CD14-positive monocyte (primary cell): ENCODE measurements around the gene COPG2. TPM values are rescaled to one million over a fixed set of nuclear protein-coding genes. Genes with fewer than 3 reads are reported as not detected.
A peak's percentile ranks its signal among the peaks of the same experiment; 100 is the strongest.

ENCODE experiments used
- DNase-seq, 3 donors: peaks; one replicate each; pipeline ENCODE4 v3.0.0-alpha.2; 2011 to 2022
- H2AFZ ChIP-seq: 2 replicates; pipeline ENCODE4 v1.6.0; 2012; ENCODE audit warnings: mild to moderate bottlenecking, low read depth, low read length, inconsistent platforms; ENCODE audit not compliant: insufficient read depth, poor library complexity, severe bottlenecking
- H3K27ac ChIP-seq, 2 donors: 1 replicate in 1 of 2; 2 replicates in 1 of 2; pipeline ENCODE4 v1.5.1; 2012 to 2013; ENCODE audit warnings: low read length in 2 of 2, control low read depth in 1 of 2, inconsistent platforms in 1 of 2, low read depth in 1 of 2, mild to moderate bottlenecking in 1 of 2
- H3K27me3 ChIP-seq, 2 donors: one replicate each; pipeline versions ENCODE4 v1.6.0 to v1.6.1; 2011 to 2013; ENCODE audit warnings: low read length in 2 of 2; ENCODE audit not compliant: control insufficient read depth in 2 of 2, insufficient read depth in 2 of 2
- H3K36me3 ChIP-seq, 2 donors: replicated peaks in 1 of 2; 1 replicate in 1 of 2; 2 replicates in 1 of 2; pipeline versions ENCODE4 v1.5.1 to v1.6.1; 2012 to 2013; ENCODE audit warnings: low read length in 2 of 2, control low read depth in 1 of 2, inconsistent platforms in 1 of 2, mild to moderate bottlenecking in 1 of 2; ENCODE audit not compliant: insufficient read depth in 2 of 2, control insufficient read depth in 1 of 2
- H3K4me1 ChIP-seq, 2 donors: 1 replicate in 1 of 2; 2 replicates in 1 of 2; pipeline versions ENCODE4 v1.5.1 to v1.6.1; 2012 to 2013; ENCODE audit warnings: low read length in 2 of 2, control low read depth in 1 of 2, inconsistent platforms in 1 of 2, mild to moderate bottlenecking in 1 of 2, moderate library complexity in 1 of 2; ENCODE audit not compliant: insufficient read depth in 2 of 2, control insufficient read depth in 1 of 2
- H3K4me2 ChIP-seq: replicated peaks from 2 replicates; pipeline ENCODE3; 2012; ENCODE audit warnings: low read length, moderate library complexity, mild to moderate bottlenecking; ENCODE audit not compliant: poor library complexity, severe bottlenecking; ENCODE audit errors: extremely low read depth
- H3K4me3 ChIP-seq, 3 experiments: fragments of 200-600 bp in 1 of 3; sonication (generic) in 1 of 3; replicated peaks in 1 of 3; 1 replicate in 2 of 3; 2 replicates in 1 of 3; pipeline ENCODE4 v1.5.1; 2011 to 2013; ENCODE audit warnings: low read length in 3 of 3, mild to moderate bottlenecking in 3 of 3, control low read depth in 2 of 3, low read depth in 2 of 3, inconsistent platforms in 1 of 3, moderate library complexity in 1 of 3
- H3K79me2 ChIP-seq: 2 replicates; pipeline ENCODE4 v1.6.0; 2012; ENCODE audit warnings: mild to moderate bottlenecking, control low read depth, inconsistent platforms, low read length, moderate library complexity; ENCODE audit not compliant: insufficient read depth
- H3K9ac ChIP-seq: 2 replicates; pipeline ENCODE4 v1.6.0; 2017; ENCODE audit warnings: low read length, mild to moderate bottlenecking; ENCODE audit not compliant: insufficient read depth, poor library complexity, severe bottlenecking
- H3K9me3 ChIP-seq, 2 donors: replicated peaks in 1 of 2; 1 replicate in 1 of 2; 2 replicates in 1 of 2; pipeline versions ENCODE4 v1.5.1 to v1.6.1; 2012 to 2013; ENCODE audit warnings: low read length in 2 of 2, control low read depth in 1 of 2; ENCODE audit not compliant: control insufficient read depth in 1 of 2, insufficient read depth in 1 of 2
- H4K20me1 ChIP-seq: 2 replicates; pipeline ENCODE4 v1.6.0; 2012; ENCODE audit warnings: mild to moderate bottlenecking, low read length, control low read depth, moderate library complexity; ENCODE audit not compliant: insufficient read depth
- H3K27ac Mint-ChIP-seq, 7 donors: one replicate each; pipeline ENCODE4 v1.8.0; 2020; ENCODE audit warnings: mild to moderate bottlenecking in 7 of 7, mixed read lengths in 7 of 7, moderate library complexity in 6 of 7, inconsistent platforms in 2 of 7
- H3K27me3 Mint-ChIP-seq, 3 donors: one replicate each; pipeline ENCODE4 v1.8.0; 2021 to 2022; ENCODE audit warnings: low read depth in 3 of 3, mild to moderate bottlenecking in 3 of 3, mixed read lengths in 3 of 3, moderate library complexity in 3 of 3, inconsistent platforms in 1 of 3
- H3K36me3 Mint-ChIP-seq, 2 donors: one replicate each; pipeline ENCODE4 v1.8.0; 2020; ENCODE audit warnings: mixed read lengths in 2 of 2, inconsistent platforms in 1 of 2, mild to moderate bottlenecking in 1 of 2
- H3K4me1 Mint-ChIP-seq: one replicate; pipeline ENCODE4 v1.8.0; 2020; ENCODE audit warnings: mild to moderate bottlenecking, mixed read lengths
- H3K4me3 Mint-ChIP-seq, 2 donors: one replicate each; pipeline ENCODE4 v1.8.0; 2020; ENCODE audit warnings: mild to moderate bottlenecking in 2 of 2, mixed read lengths in 2 of 2, moderate library complexity in 1 of 2
- H3K9me3 Mint-ChIP-seq, 7 donors: one replicate each; pipeline ENCODE4 v1.8.0; 2020 to 2022; ENCODE audit warnings: mixed read lengths in 7 of 7, mild to moderate bottlenecking in 6 of 7, moderate library complexity in 6 of 7, inconsistent platforms in 2 of 7
- CTCF ChIP-seq: fragments of 200-600 bp; IDR thresholded peaks from one replicate; pipeline ENCODE4 v1.8.0; 2022; ENCODE audit warnings: antibody characterized with exemption, mild to moderate bottlenecking
- WGBS: methylation state at CpG from one replicate; pipeline ENCODE4 v1.1.5; 2013; ENCODE audit warnings: missing lambda C conversion rate; ENCODE audit not compliant: insufficient coverage; 5-methylcytosine and 5-hydroxymethylcytosine counted together
- intact Hi-C, 2 donors: fragments of 100-400 bp; cut with micrococcal nuclease; formaldehyde crosslinking; loops; one replicate each; pipeline versions ENCODE4 v1.15.0 to v1.15.1; 2023
- polyA plus RNA-seq, 3 donors: library from polyadenylated mRNA; depleted of rRNA in 1 of 3; unstranded in 2 of 3; stranded (reverse) in 1 of 3; fragments of 300-500 nt in 2 of 3; fragments of >200 nt in 1 of 3; fragmentation: Illumina TruSeq in 2 of 3; gene quantifications; 1 replicate in 2 of 3; 2 replicates in 1 of 3; pipeline ENCODE4 v1.2.3, GENCODE V29; 2012 to 2021

COPG2 gene
- polyA plus RNA-seq, 3 donors, result 2.7 to 10.3 (median 9.6) TPM

- peaks cover 0 to 15% (median 2%) of the 10 kb centered on the region in 7 donors for H3K9me3 Mint-ChIP-seq
- H3K36me3 Mint-ChIP-seq, result no peaks in the 10 kb centered on the region
- H3K27me3 Mint-ChIP-seq, result peaks cover 4 to 11% (median 7%) of the 10 kb centered on the region in 3 donors
- H3K9me3 ChIP-seq, result no peaks in the 10 kb centered on the region
- no peak overlapping the region for H3K4me3 Mint-ChIP-seq
- H3K27ac Mint-ChIP-seq, result no peak overlapping the region
- H3K4me2 ChIP-seq, result no peak overlapping the region
- no CpG with 5 or more reads among the region's 1 CpG for WGBS
- peak overlapping the region; percentile 1 for H2AFZ ChIP-seq
- peaks cover 29 to 31% of the 10 kb centered on the region in 2 donors for H3K4me1 ChIP-seq
- H4K20me1 ChIP-seq, result no peaks in the 10 kb centered on the region
- no peak for TF ChIP-seq CTCF
- no peak overlapping the region for H3K27ac ChIP-seq
- H3K36me3 ChIP-seq, result no peaks in the 10 kb centered on the region
- DNase-seq, result no peak
- H3K79me2 ChIP-seq, result no peaks in the 10 kb centered on the region
- H3K27me3 ChIP-seq, result peaks cover 0 to 1% of the 10 kb centered on the region in 2 donors
- intact Hi-C loops, result no loop called here
- H3K4me1 Mint-ChIP-seq, result peaks cover 35% of the 10 kb centered on the region
- H3K4me3 ChIP-seq, result no peak overlapping the region
- no peak overlapping the region for H3K9ac ChIP-seq
These were observed 186.7 kb downstream of the COPG2 start for GRCh38 chr7:130481898-130482297.

GRCh38 chr7:130479716-130480400 is 188.7 kb downstream of the COPG2 start:
- H3K4me3 ChIP-seq, result no peak overlapping the region
- H3K36me3 Mint-ChIP-seq, result no peaks in the 10 kb centered on the region
- peak in 2 of 3 donors; percentile 16 to 50 for DNase-seq
- H3K4me3 Mint-ChIP-seq, result peak overlapping the region in 1 of 2 donors; percentile 31
- H3K4me2 ChIP-seq, result peak overlapping the region; percentile 5
- H4K20me1 ChIP-seq, result no peaks in the 10 kb centered on the region
- no peaks in the 10 kb centered on the region for H3K27me3 ChIP-seq
- peaks cover 0 to 4% (median 0%) of the 10 kb centered on the region in 3 donors for H3K27me3 Mint-ChIP-seq
- intact Hi-C loops, result no loop called here
- no CpG with 5 or more reads among the region's 1 CpG for WGBS
- H3K27ac Mint-ChIP-seq, result peak overlapping the region in 3 of 7 donors; percentile 28 to 66 (median 53)
- H3K9ac ChIP-seq, result no peak overlapping the region
- H2AFZ ChIP-seq, result no peak overlapping the region
- no peaks in the 10 kb centered on the region for H3K79me2 ChIP-seq
- H3K9me3 Mint-ChIP-seq, result peaks cover 0 to 8% (median 0%) of the 10 kb centered on the region in 7 donors
- TF ChIP-seq CTCF, result no peak
- peaks cover 20% of the 10 kb centered on the region for H3K4me1 Mint-ChIP-seq
- H3K27ac ChIP-seq, result peak overlapping the region in 1 of 2 donors; percentile 15
- H3K9me3 ChIP-seq, result no peaks in the 10 kb centered on the region
- no peaks in the 10 kb centered on the region for H3K36me3 ChIP-seq
- peaks cover 12 to 14% of the 10 kb centered on the region in 2 donors for H3K4me1 ChIP-seq
